ENCODE results near the gene CRADD. TPM values are rescaled to one million over a fixed set of nuclear protein-coding genes. Genes with fewer than 3 reads are reported as not detected.

The CRADD gene
- total RNA-seq, 2 experiments from 2014 or later: 7.0 to 11.3 TPM

GRCh38 chr12:93676408-93677194 is 574 bp upstream of the CRADD start:
- DNase-seq (no peak), ATAC-seq (no peak)
- POLR2A ChIA-PET: interaction anchor here (0.7 to 1.5 kb wide), 8 partner anchors 9 to 104 kb away, joined by 3 to 5 read pairs (median 4); partner anchors contain the start of gene SOCS2
- intact Hi-C loops (cut with micrococcal nuclease): loop anchor here (1.0 to 2.0 kb wide), 2 partner anchors 31 to 106 kb away; no protein-coding TSS in a partner anchor
- Mint-ChIP-seq H3K9me3 (no peaks in the 10 kb centered on the region), H3K27ac (peak overlapping the region; percentile 100), H3K36me3 (ENCODE audit: low read depth) (peaks cover 13% of the 10 kb centered on the region), H3K27me3 (peaks cover 10% of the 10 kb centered on the region), H3K4me3 (peak overlapping the region; percentile 98), H3K4me1 (ENCODE audit: low read depth) (peaks cover 31% of the 10 kb centered on the region)
- TF ChIP-seq CTCF (IDR thresholded peaks at IDR 0.05): no peak
- CTCF ChIA-PET: interaction anchor here (0.7 to 1.2 kb wide), 4 partner anchors 104 to 425 kb away, joined by 3 to 10 read pairs (median 3); partner anchors contain the start of gene SOCS2

DNA sequence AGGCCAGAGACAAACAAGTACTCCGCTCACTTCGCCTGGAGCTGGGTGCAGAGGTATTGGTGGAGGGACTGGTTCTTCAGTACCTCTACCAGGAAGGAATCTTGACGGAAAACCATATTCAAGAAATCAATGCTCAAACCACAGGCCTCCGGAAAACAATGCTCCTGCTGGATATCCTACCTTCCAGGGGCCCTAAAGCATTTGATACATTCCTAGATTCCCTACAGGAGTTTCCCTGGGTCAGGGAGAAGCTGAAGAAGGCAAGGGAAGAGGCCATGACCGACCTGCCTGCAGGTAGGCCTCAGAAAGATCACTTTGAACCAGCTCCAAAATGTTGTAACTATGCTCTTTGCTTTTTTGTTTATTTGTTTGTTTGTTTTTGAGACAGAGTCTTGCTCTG is 1.6 kb downstream of the CRADD start:
- no peaks in the 10 kb centered on the region for H3K9me3 Mint-ChIP-seq
- intact Hi-C loops (cut with micrococcal nuclease): no loop called here
- ChIA-PET CTCF (interaction anchor here (0.9 to 2.3 kb wide), 3 partner anchors 106 to 423 kb away, joined by 3 to 11 read pairs (median 4); no protein-coding TSS in a partner anchor), POLR2A (interaction anchor here (0.6 kb wide), 1 partner anchor 31 kb away, joined by 3 read pairs; no protein-coding TSS in a partner anchor)
- H3K27me3 Mint-ChIP-seq: peaks cover 5% of the 10 kb centered on the region
- peaks cover 13% of the 10 kb centered on the region for H3K36me3 Mint-ChIP-seq (ENCODE audit: low read depth)
- H3K4me3 Mint-ChIP-seq: peak overlapping the region; percentile 98
- TF ChIP-seq CTCF (IDR thresholded peaks at IDR 0.05): no peak
- ATAC-seq (no peak), DNase-seq (no peak)
- H3K27ac Mint-ChIP-seq: peak overlapping the region; percentile 100
- peaks cover 30% of the 10 kb centered on the region for H3K4me1 Mint-ChIP-seq (ENCODE audit: low read depth)

GRCh38 chr12:93679308-93679925 is 2.2 kb downstream of the CRADD start:
- H3K36me3 Mint-ChIP-seq (ENCODE audit: low read depth): peaks cover 13% of the 10 kb centered on the region
- H3K4me3 Mint-ChIP-seq: no peak overlapping the region
- ChIA-PET POLR2A (no interaction called here), CTCF (interaction anchor here (0.7 to 2.3 kb wide), 3 partner anchors 76 to 422 kb away, joined by 3 to 11 read pairs (median 4); no protein-coding TSS in a partner anchor)
- intact Hi-C loops (cut with micrococcal nuclease): no loop called here
- ATAC-seq: no peak
- TF ChIP-seq CTCF (IDR thresholded peaks at IDR 0.05): no peak
- no peaks in the 10 kb centered on the region for H3K9me3 Mint-ChIP-seq
- no peak overlapping the region for H3K27ac Mint-ChIP-seq
- H3K4me1 Mint-ChIP-seq (ENCODE audit: low read depth): peaks cover 36% of the 10 kb centered on the region
- no peak for DNase-seq
- no peaks in the 10 kb centered on the region for H3K27me3 Mint-ChIP-seq

DNA sequence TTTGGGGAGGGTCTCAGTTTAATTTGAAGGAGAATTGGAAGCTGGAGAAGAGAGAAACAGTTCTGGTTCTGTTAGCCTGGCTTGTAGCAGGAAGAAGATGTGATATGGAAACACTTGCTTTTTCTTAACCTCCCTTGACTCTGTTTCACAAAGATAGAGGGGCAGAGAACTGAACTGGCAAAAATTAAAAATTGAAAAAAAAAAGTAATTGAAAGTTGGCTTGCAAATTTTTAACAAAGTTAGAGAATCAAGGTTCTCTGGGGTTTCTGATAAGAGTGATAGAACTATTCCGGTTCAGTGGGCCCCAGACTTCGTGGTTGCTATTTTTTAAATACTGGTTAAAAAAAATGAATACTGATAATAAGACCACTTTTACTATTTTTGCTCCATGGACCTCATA is 2.8 kb downstream of the CRADD start:
- no peak for DNase-seq
- H3K4me1 Mint-ChIP-seq (ENCODE audit: low read depth): peaks cover 42% of the 10 kb centered on the region
- no peak overlapping the region for H3K27ac Mint-ChIP-seq
- H3K9me3 Mint-ChIP-seq: no peaks in the 10 kb centered on the region
- H3K36me3 Mint-ChIP-seq (ENCODE audit: low read depth): peaks cover 13% of the 10 kb centered on the region
- CTCF ChIA-PET: interaction anchor here (0.7 to 2.3 kb wide), 2 partner anchors 75 to 421 kb away, joined by 3 to 11 read pairs; no protein-coding TSS in a partner anchor
- TF ChIP-seq CTCF (IDR thresholded peaks at IDR 0.05): no peak
- no peak overlapping the region for H3K4me3 Mint-ChIP-seq
- ATAC-seq: no peak
- H3K27me3 Mint-ChIP-seq: no peaks in the 10 kb centered on the region
- POLR2A ChIA-PET: no interaction called here
- intact Hi-C loops (cut with micrococcal nuclease): no loop called here
